HG02938 (cell line): Measurements from ENCODE around the gene ZNRF3.
"Not testable (repeated sequence)": the region's sequence is repeated elsewhere in the genome, so short reads cannot be mapped to it uniquely, and the experiment has no call there.

Experiments used
- ATAC-seq: cut with Tn5 transposase; IDR thresholded peaks from one replicate; pipeline ENCODE4 v1.9.1; 2021; ENCODE audit warnings: mild to moderate bottlenecking, moderate library complexity; ENCODE audit not compliant: unreplicated experiment

The ZNRF3 gene

GRCh38 chr22:29003552-29003951, 120.2 kb downstream of the ZNRF3 start:
- ATAC-seq: no peak

- ATAC-seq: no peak
These were observed 120.7 kb downstream of the ZNRF3 start for GRCh38 chr22:29003975-29004646.

GRCh38 chr22:29004647-29005371, 121.4 kb downstream of the ZNRF3 start:
- ATAC-seq: no peak

GRCh38 chr22:29005754-29006153, 122.4 kb downstream of the ZNRF3 start:
- not testable (repeated sequence) for ATAC-seq

GRCh38 chr22:29006346-29006745, 123.0 kb downstream of the ZNRF3 start:
- ATAC-seq: no peak

GRCh38 chr22:29009148-29009547, 125.8 kb downstream of the ZNRF3 start:
- ATAC-seq: no peak

GRCh38 chr22:29011240-29012100, 128.1 kb downstream of the ZNRF3 start:
- ATAC-seq: no peak

- ATAC-seq: no peak
These were observed 128.7 kb downstream of the ZNRF3 start for GRCh38 chr22:29012101-29012433.

- ATAC-seq: no peak
These were observed 129.6 kb downstream of the ZNRF3 start for GRCh38 chr22:29012952-29013351.

GRCh38 chr22:29014293-29014692, 130.9 kb downstream of the ZNRF3 start:
- no peak for ATAC-seq

- ATAC-seq: no peak
These were observed 131.4 kb downstream of the ZNRF3 start for GRCh38 chr22:29014773-29015172.

GRCh38 chr22:29016067-29016938, 132.9 kb downstream of the ZNRF3 start:
- no peak for ATAC-seq

- no peak for ATAC-seq
These were observed 135.2 kb downstream of the ZNRF3 start for GRCh38 chr22:29018293-29019189.

GRCh38 chr22:29022101-29022817, 138.9 kb downstream of the ZNRF3 start:
- ATAC-seq: no peak

GRCh38 chr22:29023172-29023796, 139.9 kb downstream of the ZNRF3 start:
- no peak for ATAC-seq

GRCh38 chr22:29026579-29026978, 143.2 kb downstream of the ZNRF3 start:
- no peak for ATAC-seq

GRCh38 chr22:29028468-29028867, 145.1 kb downstream of the ZNRF3 start:
- no peak for ATAC-seq

- no peak for ATAC-seq
These were observed 146.0 kb downstream of the ZNRF3 start for GRCh38 chr22:29029202-29030000.
